ENCODE measurements around the gene SRC. TPM values are rescaled to one million over a fixed set of nuclear protein-coding genes. Genes with fewer than 3 reads are reported as not detected.

Gene SRC
- polyA plus RNA-seq, 1 donor, result 165 TPM

GRCh38 chr20:37356961-37357371 lies 11.0 kb downstream of the SRC start:
- Histone ChIP-seq H3K27me3 (ENCODE audit: control insufficient read depth, insufficient read depth, low read length) (no peaks in the 10 kb centered on the region), H3K27ac (ENCODE audit: low read length) (no peak overlapping the region), H3K4me1 (ENCODE audit: control insufficient read depth, insufficient read depth, low read length) (peaks cover 43% of the 10 kb centered on the region), H3K4me3 (ENCODE audit: low read length) (no peak overlapping the region), H3K9me3 (ENCODE audit: control insufficient read depth, low read depth, low read length) (no peaks in the 10 kb centered on the region), H3K36me3 (ENCODE audit: control insufficient read depth, insufficient read depth, low read length) (peaks cover 65% of the 10 kb centered on the region)
- no CpG with 5 or more reads among the region's 11 CpGs for WGBS (ENCODE audit: insufficient coverage, low lambda C conversion rate)
- no peak for DNase-seq

GRCh38 chr20:37357481-37358365 lies 11.8 kb downstream of the SRC start:
- peaks cover 62% of the 10 kb centered on the region for H3K36me3 ChIP-seq (ENCODE audit: control insufficient read depth, insufficient read depth, low read length)
- WGBS (ENCODE audit: insufficient coverage, low lambda C conversion rate), result 100% methylated on average over 1 of the region's 15 CpGs
- H3K4me3 ChIP-seq (ENCODE audit: low read length), result no peak overlapping the region
- peaks cover 40% of the 10 kb centered on the region for H3K4me1 ChIP-seq (ENCODE audit: control insufficient read depth, insufficient read depth, low read length)
- DNase-seq, result no peak
- H3K9me3 ChIP-seq (ENCODE audit: control insufficient read depth, low read depth, low read length), result no peaks in the 10 kb centered on the region
- H3K27me3 ChIP-seq (ENCODE audit: control insufficient read depth, insufficient read depth, low read length), result no peaks in the 10 kb centered on the region
- H3K27ac ChIP-seq (ENCODE audit: low read length), result no peak overlapping the region

- WGBS (ENCODE audit: insufficient coverage, low lambda C conversion rate), result no CpG with 5 or more reads among the region's 23 CpGs
- no peaks in the 10 kb centered on the region for H3K9me3 ChIP-seq (ENCODE audit: control insufficient read depth, low read depth, low read length)
- H3K4me3 ChIP-seq (ENCODE audit: low read length), result no peak overlapping the region
- no peak overlapping the region for H3K27ac ChIP-seq (ENCODE audit: low read length)
- DNase-seq, result no peak
- peaks cover 62% of the 10 kb centered on the region for H3K36me3 ChIP-seq (ENCODE audit: control insufficient read depth, insufficient read depth, low read length)
- H3K4me1 ChIP-seq (ENCODE audit: control insufficient read depth, insufficient read depth, low read length), result peaks cover 38% of the 10 kb centered on the region
- H3K27me3 ChIP-seq (ENCODE audit: control insufficient read depth, insufficient read depth, low read length), result no peaks in the 10 kb centered on the region
These were observed 12.6 kb downstream of the SRC start for GRCh38 chr20:37358366-37359150.

- Histone ChIP-seq H3K4me3 (ENCODE audit: low read length) (no peak overlapping the region), H3K27me3 (ENCODE audit: control insufficient read depth, insufficient read depth, low read length) (no peaks in the 10 kb centered on the region), H3K9me3 (ENCODE audit: control insufficient read depth, low read depth, low read length) (no peaks in the 10 kb centered on the region), H3K4me1 (ENCODE audit: control insufficient read depth, insufficient read depth, low read length) (peaks cover 30% of the 10 kb centered on the region), H3K27ac (ENCODE audit: low read length) (no peak overlapping the region), H3K36me3 (ENCODE audit: control insufficient read depth, insufficient read depth, low read length) (peaks cover 61% of the 10 kb centered on the region)
- DNase-seq, result no peak
- 0% methylated on average over 1 of the region's 9 CpGs for WGBS (ENCODE audit: insufficient coverage, low lambda C conversion rate)
These were observed 13.4 kb downstream of the SRC start for GRCh38 chr20:37359331-37359730.

GRCh38 chr20:37359836-37360235 lies 13.9 kb downstream of the SRC start:
- Histone ChIP-seq H3K27ac (ENCODE audit: low read length) (no peak overlapping the region), H3K9me3 (ENCODE audit: control insufficient read depth, low read depth, low read length) (no peaks in the 10 kb centered on the region), H3K4me3 (ENCODE audit: low read length) (no peak overlapping the region), H3K36me3 (ENCODE audit: control insufficient read depth, insufficient read depth, low read length) (peaks cover 63% of the 10 kb centered on the region), H3K27me3 (ENCODE audit: control insufficient read depth, insufficient read depth, low read length) (no peaks in the 10 kb centered on the region), H3K4me1 (ENCODE audit: control insufficient read depth, insufficient read depth, low read length) (peaks cover 25% of the 10 kb centered on the region)
- no peak for DNase-seq
- no CpG with 5 or more reads among the region's 5 CpGs for WGBS (ENCODE audit: insufficient coverage, low lambda C conversion rate)

DNA sequence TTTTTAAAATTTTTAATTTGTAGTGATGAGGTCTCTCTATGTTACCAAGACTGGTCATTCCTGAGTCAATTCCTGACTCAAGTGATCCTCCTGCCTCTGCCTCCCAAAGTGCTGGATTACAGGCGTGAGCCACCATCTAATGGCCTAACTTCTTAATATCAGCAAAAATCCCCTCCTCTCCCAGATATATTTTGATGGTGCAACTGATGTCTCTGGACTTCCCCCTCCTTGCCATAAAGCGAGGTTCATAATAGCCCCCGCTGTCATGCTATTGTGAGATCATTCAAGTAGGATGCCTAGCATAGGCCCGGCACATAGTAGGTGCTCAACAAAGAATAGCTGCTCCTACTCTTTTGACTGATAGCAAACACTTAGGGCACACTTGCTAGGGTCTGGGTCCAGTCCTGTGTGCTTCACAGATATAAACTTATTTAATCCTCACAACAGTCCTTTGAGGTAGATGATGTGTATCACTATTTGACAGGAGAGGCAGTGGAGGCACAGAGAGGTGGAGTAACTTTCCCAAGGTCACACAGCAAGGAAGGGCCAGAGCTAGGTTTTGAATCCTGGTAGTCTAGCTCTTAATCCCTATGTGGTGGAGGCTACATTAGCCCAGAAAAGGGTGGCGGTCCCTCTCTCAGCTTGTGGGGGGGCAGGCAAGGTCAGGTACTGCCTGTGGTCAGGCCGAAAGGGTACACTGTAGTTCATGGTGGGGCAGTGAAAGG lies 14.6 kb downstream of the SRC start:
- DNase-seq, result no peak
- H3K27ac ChIP-seq (ENCODE audit: low read length), result no peak overlapping the region
- no CpG with 5 or more reads among the region's 6 CpGs for WGBS (ENCODE audit: insufficient coverage, low lambda C conversion rate)
- H3K36me3 ChIP-seq (ENCODE audit: control insufficient read depth, insufficient read depth, low read length), result peaks cover 63% of the 10 kb centered on the region
- H3K4me1 ChIP-seq (ENCODE audit: control insufficient read depth, insufficient read depth, low read length), result peaks cover 25% of the 10 kb centered on the region
- H3K4me3 ChIP-seq (ENCODE audit: low read length), result no peak overlapping the region
- no peaks in the 10 kb centered on the region for H3K9me3 ChIP-seq (ENCODE audit: control insufficient read depth, low read depth, low read length)
- no peaks in the 10 kb centered on the region for H3K27me3 ChIP-seq (ENCODE audit: control insufficient read depth, insufficient read depth, low read length)

DNA sequence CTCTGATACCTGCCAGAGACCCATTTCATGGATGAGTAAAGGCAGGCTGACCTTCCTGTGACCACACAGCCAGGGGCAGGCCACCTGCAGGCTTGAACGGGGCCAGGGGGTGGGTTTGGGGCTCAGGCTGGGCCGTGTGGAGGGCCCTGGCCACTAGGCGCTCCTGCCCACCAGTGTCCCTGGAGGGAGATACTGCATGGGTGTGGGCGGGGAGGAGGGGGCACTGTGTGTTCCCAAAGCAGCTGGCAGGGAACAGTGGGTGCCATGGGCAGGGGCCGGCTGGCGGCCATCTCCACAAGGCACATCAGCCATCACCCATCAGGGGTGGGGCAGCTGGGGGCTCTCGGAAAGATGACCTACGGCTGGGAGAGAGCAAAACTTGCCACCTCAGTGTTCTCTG lies 15.4 kb downstream of the SRC start:
- H3K27me3 ChIP-seq (ENCODE audit: control insufficient read depth, insufficient read depth, low read length), result no peaks in the 10 kb centered on the region
- no CpG with 5 or more reads among the region's 8 CpGs for WGBS (ENCODE audit: insufficient coverage, low lambda C conversion rate)
- no peak overlapping the region for H3K27ac ChIP-seq (ENCODE audit: low read length)
- H3K36me3 ChIP-seq (ENCODE audit: control insufficient read depth, insufficient read depth, low read length), result peaks cover 66% of the 10 kb centered on the region
- H3K4me1 ChIP-seq (ENCODE audit: control insufficient read depth, insufficient read depth, low read length), result peaks cover 25% of the 10 kb centered on the region
- DNase-seq, result no peak
- no peak overlapping the region for H3K4me3 ChIP-seq (ENCODE audit: low read length)
- no peaks in the 10 kb centered on the region for H3K9me3 ChIP-seq (ENCODE audit: control insufficient read depth, low read depth, low read length)

DNA sequence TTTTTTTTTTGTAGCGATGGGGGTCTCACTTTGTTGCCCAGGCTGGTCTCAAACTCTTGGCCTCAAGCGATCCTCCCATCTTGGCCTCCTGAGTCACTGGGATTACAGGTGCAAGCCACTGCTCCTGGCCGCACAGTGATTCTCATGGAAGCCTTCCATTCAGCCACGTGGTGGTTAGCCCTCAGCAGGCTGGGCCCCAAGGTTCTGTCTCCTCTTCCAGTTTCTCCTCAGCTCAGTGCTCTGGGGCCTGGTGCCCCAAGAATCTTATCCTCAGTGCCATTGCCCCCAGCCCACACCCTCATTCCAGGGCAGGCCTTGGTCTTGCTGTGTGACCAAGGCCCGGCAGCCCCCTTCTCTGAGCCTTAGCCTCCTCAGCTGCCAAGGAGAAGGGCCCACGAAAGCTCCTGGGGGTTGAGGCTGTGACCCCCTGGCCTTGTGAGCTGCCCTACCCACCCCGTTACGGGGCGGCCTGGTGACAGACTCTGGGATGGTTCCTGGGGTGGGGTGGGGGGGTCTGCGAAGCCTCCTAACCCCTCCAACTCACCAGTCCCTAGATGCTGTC lies 16.4 kb downstream of the SRC start:
- H3K9me3 ChIP-seq (ENCODE audit: control insufficient read depth, low read depth, low read length), result no peaks in the 10 kb centered on the region
- no peaks in the 10 kb centered on the region for H3K27me3 ChIP-seq (ENCODE audit: control insufficient read depth, insufficient read depth, low read length)
- H3K36me3 ChIP-seq (ENCODE audit: control insufficient read depth, insufficient read depth, low read length), result peaks cover 64% of the 10 kb centered on the region
- WGBS (ENCODE audit: insufficient coverage, low lambda C conversion rate), result no CpG with 5 or more reads among the region's 10 CpGs
- DNase-seq, result no peak
- no peak overlapping the region for H3K4me3 ChIP-seq (ENCODE audit: low read length)
- H3K4me1 ChIP-seq (ENCODE audit: control insufficient read depth, insufficient read depth, low read length), result peaks cover 23% of the 10 kb centered on the region
- no peak overlapping the region for H3K27ac ChIP-seq (ENCODE audit: low read length)

DNA sequence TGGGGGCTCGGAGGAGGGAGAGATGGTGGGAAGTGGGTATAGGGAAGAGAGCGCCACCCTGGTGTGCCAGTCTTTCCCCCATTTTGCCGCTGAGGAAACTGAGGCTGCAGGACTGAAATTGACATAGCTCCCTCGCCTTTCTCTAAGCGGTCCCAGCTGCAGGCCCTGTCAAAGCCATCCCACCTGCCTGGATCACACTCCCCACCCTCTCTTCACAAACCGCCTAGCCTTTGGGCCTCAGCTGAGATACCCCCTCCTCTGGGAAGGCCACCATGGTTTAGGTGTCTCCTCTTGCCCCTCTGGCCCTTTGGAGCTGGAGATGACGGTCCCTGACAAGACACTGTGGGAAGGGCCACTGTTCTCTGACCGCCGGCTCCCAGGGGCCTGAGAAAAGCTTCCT lies 16.9 kb downstream of the SRC start:
- H3K9me3 ChIP-seq (ENCODE audit: control insufficient read depth, low read depth, low read length), result no peaks in the 10 kb centered on the region
- no peak overlapping the region for H3K4me3 ChIP-seq (ENCODE audit: low read length)
- no peak for DNase-seq
- H3K27ac ChIP-seq (ENCODE audit: low read length), result no peak overlapping the region
- no CpG with 5 or more reads among the region's 9 CpGs for WGBS (ENCODE audit: insufficient coverage, low lambda C conversion rate)
- no peaks in the 10 kb centered on the region for H3K27me3 ChIP-seq (ENCODE audit: control insufficient read depth, insufficient read depth, low read length)
- H3K36me3 ChIP-seq (ENCODE audit: control insufficient read depth, insufficient read depth, low read length), result peaks cover 66% of the 10 kb centered on the region
- H3K4me1 ChIP-seq (ENCODE audit: control insufficient read depth, insufficient read depth, low read length), result peaks cover 19% of the 10 kb centered on the region

Measured in large intestine (tissue), 3 donors.